IMR-90 (cell line): ENCODE data around the gene OAF. TPM values are rescaled to one million over a fixed set of nuclear protein-coding genes. Genes with fewer than 3 reads are reported as not detected.

Experiments
- ATAC-seq: fragments of 200-7000 bp; cut with Tn5 transposase; 2 replicates; pipeline ENCODE4 v1.9.1; 2020; ENCODE audit warnings: low read depth, mild to moderate bottlenecking, moderate library complexity
- BruUV-seq: library from RNA; stranded (reverse); fragments of 400-500 nt; replicated peaks from 2 replicates; lab custom pipeline; 2021; lab: Mats Ljungman, UMichigan
- CTCF ChIA-PET: fragments of 300-600 bp; formaldehyde crosslinking; extraction: SDS; loops from one replicate; lab custom pipeline; 2021; ENCODE audit warnings: antibody characterized with exemption; lab: Yijun Ruan, JAX
- POLR2A ChIA-PET: fragments of 300-600 bp; sonication (Branson Sonifier 250); formaldehyde crosslinking; loops from one replicate; lab custom pipeline; 2022; ENCODE audit warnings: antibody characterized with exemption; ENCODE audit not compliant: unreplicated experiment; lab: Charles Lee
- DNase-seq: peaks from one replicate; pipeline ENCODE4 v3.0.0; 2013
- H2AFZ ChIP-seq: replicated peaks from 2 replicates; pipeline ENCODE3; 2013; ENCODE audit warnings: low read length, mild to moderate bottlenecking; ENCODE audit not compliant: poor library complexity
- H2AK5ac ChIP-seq: 2 replicates; pipeline ENCODE4 v1.6.1; 2013; ENCODE audit warnings: low read depth, low read length, inconsistent platforms
- H2AK9ac ChIP-seq: replicated peaks from 2 replicates; pipeline ENCODE3; 2013; ENCODE audit warnings: mild to moderate bottlenecking, low read depth, low read length, moderate library complexity; ENCODE audit not compliant: poor library complexity
- H2BK120ac ChIP-seq: 2 replicates; pipeline ENCODE4 v1.6.1; 2013; ENCODE audit warnings: low read depth, low read length, inconsistent platforms
- H2BK15ac ChIP-seq: 3 replicates; pipeline ENCODE4 v1.6.1; 2013; ENCODE audit warnings: low read depth, low read length, inconsistent platforms
- H2BK20ac ChIP-seq: 2 replicates; pipeline ENCODE4 v1.6.1; 2013; ENCODE audit warnings: low read depth, mild to moderate bottlenecking, inconsistent platforms, low read length, moderate library complexity
- H2BK5ac ChIP-seq: 2 replicates; pipeline ENCODE4 v1.6.1; 2013; ENCODE audit warnings: mild to moderate bottlenecking, low read depth, low read length, inconsistent platforms; ENCODE audit not compliant: poor library complexity, severe bottlenecking
- H3K14ac ChIP-seq: replicated peaks from 2 replicates; pipeline ENCODE4 v1.6.1; 2013; ENCODE audit warnings: low read depth, low read length, inconsistent platforms
- H3K18ac ChIP-seq: 2 replicates; pipeline ENCODE4 v1.6.1; 2013; ENCODE audit warnings: low read depth, low read length, control low read depth
- H3K23ac ChIP-seq: 2 replicates; pipeline ENCODE4 v1.6.1; 2013; ENCODE audit warnings: low read depth, low read length, inconsistent platforms
- H3K27ac ChIP-seq: 2 replicates; pipeline ENCODE4 v1.5.1; 2013; ENCODE audit warnings: mild to moderate bottlenecking, control low read depth, low read length; ENCODE audit not compliant: insufficient read depth
- H3K27me3 ChIP-seq: 2 replicates; pipeline ENCODE4 v1.6.1; 2013; ENCODE audit warnings: low read length; ENCODE audit not compliant: control insufficient read depth, insufficient read depth
- H3K36me3 ChIP-seq: 2 replicates; pipeline ENCODE4 v1.6.1; 2013; ENCODE audit warnings: low read length, mixed read lengths; ENCODE audit not compliant: control insufficient read depth, insufficient read depth
- H3K4ac ChIP-seq: 2 replicates; pipeline ENCODE4 v1.6.1; 2013; ENCODE audit warnings: low read depth, low read length, inconsistent platforms
- H3K4me1 ChIP-seq: 2 replicates; pipeline ENCODE4 v1.6.1; 2013; ENCODE audit warnings: low read length, mixed read lengths; ENCODE audit not compliant: control insufficient read depth, insufficient read depth
- H3K4me2 ChIP-seq: 2 replicates; pipeline ENCODE4 v1.6.1; 2013; ENCODE audit warnings: low read depth, mild to moderate bottlenecking, control low read depth, low read length, moderate library complexity
- H3K4me3 ChIP-seq: 2 replicates; pipeline ENCODE4 v1.5.1; 2013; ENCODE audit warnings: low read depth, mild to moderate bottlenecking, control low read depth, low read length, moderate library complexity; ENCODE audit not compliant: insufficient read depth
- H3K56ac ChIP-seq: 2 replicates; pipeline ENCODE4 v1.6.1; 2013; ENCODE audit warnings: low read length, inconsistent platforms; ENCODE audit not compliant: insufficient read depth; ENCODE audit errors: extremely low read depth
- H3K79me1 ChIP-seq, 2 experiments: 2 replicates each; pipeline ENCODE4 v1.6.1; 2013; ENCODE audit warnings: low read length in 2 of 2, inconsistent platforms in 1 of 2, low read depth in 1 of 2
- H3K9ac ChIP-seq: 2 replicates; pipeline ENCODE4 v1.6.1; 2013; ENCODE audit warnings: low read depth, low read length, control low read depth
- H3K9me1 ChIP-seq: 2 replicates; pipeline ENCODE4 v1.6.1; 2013; ENCODE audit warnings: low read length, inconsistent platforms; ENCODE audit not compliant: insufficient read depth
- H3K9me3 ChIP-seq: 2 replicates; pipeline ENCODE4 v1.6.1; 2013; ENCODE audit warnings: low read length; ENCODE audit not compliant: control insufficient read depth, insufficient read depth
- H4K20me1 ChIP-seq: 2 replicates; pipeline ENCODE4 v1.6.1; 2013; ENCODE audit warnings: low read length, inconsistent platforms; ENCODE audit not compliant: insufficient read depth
- H4K5ac ChIP-seq: 2 replicates; pipeline ENCODE4 v1.6.1; 2013; ENCODE audit warnings: mild to moderate bottlenecking, low read depth, low read length, control low read depth
- H4K8ac ChIP-seq, 2 experiments: 2 replicates each; pipeline ENCODE4 v1.6.1; 2013; ENCODE audit warnings: low read depth in 2 of 2, low read length in 2 of 2, control low read depth in 1 of 2, inconsistent platforms in 1 of 2
- H4K91ac ChIP-seq: 2 replicates; pipeline ENCODE4 v1.6.1; 2013; ENCODE audit warnings: low read depth, low read length, inconsistent platforms; ENCODE audit not compliant: insufficient read depth
- BHLHE40 ChIP-seq: fragments of 150-350 bp; IDR thresholded peaks from 2 replicates; pipeline ENCODE4 v1.6.1; 2016; ENCODE audit warnings: mild to moderate bottlenecking, low read depth, low read length
- CEBPB ChIP-seq: IDR thresholded peaks from 2 replicates; pipeline ENCODE4 v1.6.1; 2012; ENCODE audit warnings: low read depth, low read length, improper control_type of control experiment
- CHD1 ChIP-seq: IDR thresholded peaks from 2 replicates; pipeline ENCODE4 v1.6.1; 2012; ENCODE audit warnings: low read depth, low read length, improper control_type of control experiment
- CTCF ChIP-seq: conservative IDR thresholded peaks from 2 replicates; pipeline ENCODE4 v1.5.1; 2012; ENCODE audit warnings: mild to moderate bottlenecking, low read depth, low read length, improper control_type of control experiment
- FOS ChIP-seq: fragments of 150-350 bp; IDR thresholded peaks from 2 replicates; pipeline ENCODE4 v1.6.1; 2016; ENCODE audit warnings: low read depth, low read length
- MAFK ChIP-seq: IDR thresholded peaks from 2 replicates; pipeline ENCODE4 v1.6.1; 2012; ENCODE audit warnings: low read depth, low read length, improper control_type of control experiment
- MAZ ChIP-seq: IDR thresholded peaks from 2 replicates; pipeline ENCODE4 v1.6.1; 2012; ENCODE audit warnings: low read depth, mild to moderate bottlenecking, low read length, improper control_type of control experiment, moderate library complexity, borderline replicate concordance
- MXI1 ChIP-seq: IDR thresholded peaks from 2 replicates; pipeline ENCODE4 v1.6.1; 2012; ENCODE audit warnings: low read depth, mild to moderate bottlenecking, low read length, moderate library complexity, borderline replicate concordance
- NFE2L2 ChIP-seq: fragments of 150-350 bp; IDR thresholded peaks from 2 replicates; pipeline ENCODE4 v1.6.1; 2016; ENCODE audit warnings: low read depth, mild to moderate bottlenecking, low read length
- POLR2A ChIP-seq: IDR thresholded peaks from 2 replicates; pipeline ENCODE4 v1.6.1; 2012; ENCODE audit warnings: mild to moderate bottlenecking, low read depth, low read length
- RAD21 ChIP-seq: IDR thresholded peaks from 2 replicates; pipeline ENCODE4 v1.6.1; 2012; ENCODE audit warnings: low read length, improper control_type of control experiment
- RCOR1 ChIP-seq: IDR thresholded peaks from 2 replicates; pipeline ENCODE4 v1.6.1; 2012; ENCODE audit warnings: mild to moderate bottlenecking, low read length, improper control_type of control experiment; ENCODE audit not compliant: insufficient replicate concordance
- RFX5 ChIP-seq: IDR thresholded peaks from 2 replicates; pipeline ENCODE4 v1.8.0; 2012; ENCODE audit warnings: low read depth, mild to moderate bottlenecking, low read length, moderate library complexity
- SMC3 ChIP-seq: fragments of 150-350 bp; IDR thresholded peaks from 2 replicates; pipeline ENCODE4 v1.6.1; 2016; ENCODE audit warnings: low read depth, mild to moderate bottlenecking, antibody characterized with exemption, low read length, moderate library complexity
- WGBS, 2 experiments: methylation state at CpG; one replicate each; pipeline versions ENCODE4 v1.1.5 to v1.1.7; 2013; ENCODE audit warnings: missing lambda C conversion rate in 2 of 2; ENCODE audit not compliant: insufficient read length in 1 of 2; ENCODE audit errors: extremely low coverage in 2 of 2; 5-methylcytosine and 5-hydroxymethylcytosine counted together
- dilution Hi-C: fragments of 300-500 bp; cut with HindIII; formaldehyde crosslinking; loops from one replicate; pipeline ENCODE4 v1.14.3; 2018; ENCODE audit warnings: low sequenced_read_pairs; ENCODE audit not compliant: unreplicated experiment
- in situ Hi-C: fragments of 300-500 bp; cut with MboI; formaldehyde crosslinking; loops from 3 replicates; pipeline ENCODE4 v1.14.3; 2019; ENCODE audit warnings: low sequenced_read_pairs, inconsistent platforms, mixed read lengths
- intact Hi-C: fragments of 100-400 bp; cut with micrococcal nuclease; formaldehyde crosslinking; loops from 2 replicates; pipeline ENCODE4 v1.10.0; 2022
- polyA plus RNA-seq, 3 experiments: library from polyadenylated mRNA; depleted of rRNA; stranded (reverse); fragments of >200 nt; gene quantifications; 2 replicates each; pipeline ENCODE4 v1.2.3, GENCODE V29; 2012; ENCODE audit warnings: low replicate concordance in 1 of 3
- total RNA-seq: library from RNA; depleted of rRNA; stranded (reverse); fragments of >200 nt; gene quantifications from 2 replicates; pipeline ENCODE4 v1.2.3, GENCODE V29; 2012
- TF ChIP-seq, protein P1 (sequence below): fragments of 150-350 bp; IDR thresholded peaks from 2 replicates; pipeline ENCODE4 v1.6.1; 2017; ENCODE audit warnings: mild to moderate bottlenecking, antibody characterized with exemption, low read length, low read depth
- TF ChIP-seq, protein P2 (sequence below): fragments of 150-350 bp; IDR thresholded peaks from 2 replicates; pipeline ENCODE4 v1.6.1; 2016; ENCODE audit warnings: low read depth, mild to moderate bottlenecking, low read length, moderate library complexity, borderline replicate concordance

The OAF gene
- total and polyA plus RNA-seq, 2 of the 4 experiments (the other 2 are of a cell fraction): 9.9 to 42.0 TPM

GRCh38 chr11:120167659-120168058 lies 43.2 kb upstream of the OAF start:
- ChIA-PET POLR2A (no interaction called here), CTCF (interaction anchor here (1.5 kb wide), 1 partner anchor 135 kb away, joined by 8 read pairs; no protein-coding TSS in a partner anchor)
- H2AK5ac ChIP-seq: no peak overlapping the region
- H3K9me3 ChIP-seq: no peaks in the 10 kb centered on the region
- no peak overlapping the region for H3K4me2 ChIP-seq
- BruUV-seq: no TSS peak
- WGBS, 2 experiments: 36% methylated on average over 9 of the region's 11 CpGs; no CpG with 5 or more reads in 1 of the 2 experiments
- H2BK5ac ChIP-seq: no peak overlapping the region
- H3K79me1 ChIP-seq: no peaks in the 10 kb centered on the region
- no peak overlapping the region for H3K4ac ChIP-seq
- H2BK20ac ChIP-seq: no peak overlapping the region
- no peak overlapping the region for H3K14ac ChIP-seq
- dilution Hi-C loops: no loop called here
- intact Hi-C loops: no loop called here
- no peak overlapping the region for H3K9ac ChIP-seq
- H2BK120ac ChIP-seq: no peak overlapping the region
- peak overlapping the region; percentile 45 for H2AK9ac ChIP-seq
- no peaks in the 10 kb centered on the region for H3K36me3 ChIP-seq
- H4K20me1 ChIP-seq: no peaks in the 10 kb centered on the region
- H3K23ac ChIP-seq: no peak overlapping the region
- H3K4me3 ChIP-seq: no peak overlapping the region
- H2BK15ac ChIP-seq: no peak overlapping the region
- H4K8ac ChIP-seq: no peak overlapping the region
- peak overlapping the region; percentile 10 for H2AFZ ChIP-seq
- no peak overlapping the region for H4K91ac ChIP-seq
- H4K5ac ChIP-seq: no peak overlapping the region
- H3K4me1 ChIP-seq: no peaks in the 10 kb centered on the region; the same call in 1 of the 2 replicates
- ATAC-seq (no peak), DNase-seq (no peak)
- H3K56ac ChIP-seq: no peak overlapping the region
- 0 out of 2 replicates have a peak, but pooled peaks cover 3% of the 10 kb centered on the region for H3K9me1 ChIP-seq
- TF ChIP-seq MAFK (no peak), CEBPB (no peak), CHD1 (no peak), CTCF (no peak), MAZ (no peak), RFX5 (no peak), FOS (no peak), POLR2A (no peak), RCOR1 (no peak), RAD21 (no peak), MXI1 (no peak), NFE2L2 (no peak), SMC3 (no peak), BHLHE40 (no peak)
- TF ChIP-seq, protein P1, sequence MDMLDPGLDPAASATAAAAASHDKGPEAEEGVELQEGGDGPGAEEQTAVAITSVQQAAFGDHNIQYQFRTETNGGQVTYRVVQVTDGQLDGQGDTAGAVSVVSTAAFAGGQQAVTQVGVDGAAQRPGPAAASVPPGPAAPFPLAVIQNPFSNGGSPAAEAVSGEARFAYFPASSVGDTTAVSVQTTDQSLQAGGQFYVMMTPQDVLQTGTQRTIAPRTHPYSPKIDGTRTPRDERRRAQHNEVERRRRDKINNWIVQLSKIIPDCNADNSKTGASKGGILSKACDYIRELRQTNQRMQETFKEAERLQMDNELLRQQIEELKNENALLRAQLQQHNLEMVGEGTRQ: no peak
- TF ChIP-seq, protein P2, sequence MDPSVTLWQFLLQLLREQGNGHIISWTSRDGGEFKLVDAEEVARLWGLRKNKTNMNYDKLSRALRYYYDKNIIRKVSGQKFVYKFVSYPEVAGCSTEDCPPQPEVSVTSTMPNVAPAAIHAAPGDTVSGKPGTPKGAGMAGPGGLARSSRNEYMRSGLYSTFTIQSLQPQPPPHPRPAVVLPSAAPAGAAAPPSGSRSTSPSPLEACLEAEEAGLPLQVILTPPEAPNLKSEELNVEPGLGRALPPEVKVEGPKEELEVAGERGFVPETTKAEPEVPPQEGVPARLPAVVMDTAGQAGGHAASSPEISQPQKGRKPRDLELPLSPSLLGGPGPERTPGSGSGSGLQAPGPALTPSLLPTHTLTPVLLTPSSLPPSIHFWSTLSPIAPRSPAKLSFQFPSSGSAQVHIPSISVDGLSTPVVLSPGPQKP: no peak
- H3K18ac ChIP-seq: no peak overlapping the region
- in situ Hi-C loops: no loop called here
- H3K27ac ChIP-seq: no peak overlapping the region
- H3K27me3 ChIP-seq: peaks cover 35% of the 10 kb centered on the region
